Sigmoid colon (tissue), 4 donors: Measurements from ENCODE around the gene CEL.

Experiments used
- CTCF ChIP-seq, 4 experiments: fragments of 450-650 bp in 3 of 4; fragments of 200-600 bp in 1 of 4; IDR thresholded peaks; one replicate each; pipeline ENCODE4 v1.5.1; 2016 to 2019; ENCODE audit warnings: antibody characterized with exemption in 4 of 4, mild to moderate bottlenecking in 3 of 4, moderate library complexity in 2 of 4
- POLR2AphosphoS5 ChIP-seq, 4 donors: sonication (generic); formaldehyde crosslinking; IDR thresholded peaks; one replicate each; pipeline ENCODE4 v1.6.1; 2017; ENCODE audit warnings: antibody characterized with exemption in 4 of 4

- TF ChIP-seq POLR2AphosphoS5 (IDR thresholded peaks at IDR 0.05) (no peak), CTCF (IDR thresholded peaks at IDR 0.05) (no peak)
Observed at GRCh38 chr9:133041958-133042357, 19.8 kb upstream of the CEL start.
